HG03045 (cell line): ENCODE measurements around the gene LRMDA.

Source experiments
- ATAC-seq: cut with Tn5 transposase; IDR thresholded peaks from one replicate; pipeline ENCODE4 v1.9.1; 2021; ENCODE audit warnings: mild to moderate bottlenecking, moderate library complexity; ENCODE audit not compliant: unreplicated experiment

The LRMDA gene

GRCh38 chr10:75443362-75443761 lies 11.9 kb downstream of the LRMDA start:
- no peak for ATAC-seq

DNA sequence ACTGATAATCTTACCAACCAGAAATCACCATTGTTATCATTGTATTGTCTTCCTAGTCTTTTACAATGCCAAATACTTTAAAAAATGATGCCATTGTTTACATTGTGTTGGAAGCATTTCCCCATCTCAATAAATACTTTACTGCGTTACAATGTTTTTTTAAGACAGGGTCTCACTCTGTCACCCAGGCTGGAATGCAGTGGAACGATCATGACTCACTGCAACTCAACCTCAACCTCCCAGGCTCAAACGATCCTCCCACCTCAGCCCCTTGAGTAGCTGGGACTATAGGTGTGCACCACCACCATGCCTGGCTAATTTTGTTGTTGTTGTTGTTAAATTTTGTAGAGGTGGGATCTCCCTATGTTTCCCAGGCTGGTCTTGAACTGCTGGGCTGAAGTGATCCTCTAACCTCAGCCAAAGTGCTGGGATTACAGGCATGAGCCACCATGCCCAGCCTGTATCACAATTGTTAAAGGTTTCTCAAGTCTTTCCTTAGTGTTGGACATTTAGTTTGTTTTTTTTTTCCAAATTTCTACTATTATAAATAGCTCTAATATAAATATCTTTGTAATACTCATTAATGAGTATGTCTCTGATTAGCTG lies 13.5 kb downstream of the LRMDA start:
- ATAC-seq: no peak

GRCh38 chr10:75446508-75446907 lies 15.1 kb downstream of the LRMDA start:
- no peak for ATAC-seq

GRCh38 chr10:75448166-75448565 lies 16.7 kb downstream of the LRMDA start:
- ATAC-seq: no peak

GRCh38 chr10:75449382-75450074 lies 18.1 kb downstream of the LRMDA start:
- ATAC-seq: no peak

- ATAC-seq: no peak
Measured at GRCh38 chr10:75450075-75450445, 18.6 kb downstream of the LRMDA start.

DNA sequence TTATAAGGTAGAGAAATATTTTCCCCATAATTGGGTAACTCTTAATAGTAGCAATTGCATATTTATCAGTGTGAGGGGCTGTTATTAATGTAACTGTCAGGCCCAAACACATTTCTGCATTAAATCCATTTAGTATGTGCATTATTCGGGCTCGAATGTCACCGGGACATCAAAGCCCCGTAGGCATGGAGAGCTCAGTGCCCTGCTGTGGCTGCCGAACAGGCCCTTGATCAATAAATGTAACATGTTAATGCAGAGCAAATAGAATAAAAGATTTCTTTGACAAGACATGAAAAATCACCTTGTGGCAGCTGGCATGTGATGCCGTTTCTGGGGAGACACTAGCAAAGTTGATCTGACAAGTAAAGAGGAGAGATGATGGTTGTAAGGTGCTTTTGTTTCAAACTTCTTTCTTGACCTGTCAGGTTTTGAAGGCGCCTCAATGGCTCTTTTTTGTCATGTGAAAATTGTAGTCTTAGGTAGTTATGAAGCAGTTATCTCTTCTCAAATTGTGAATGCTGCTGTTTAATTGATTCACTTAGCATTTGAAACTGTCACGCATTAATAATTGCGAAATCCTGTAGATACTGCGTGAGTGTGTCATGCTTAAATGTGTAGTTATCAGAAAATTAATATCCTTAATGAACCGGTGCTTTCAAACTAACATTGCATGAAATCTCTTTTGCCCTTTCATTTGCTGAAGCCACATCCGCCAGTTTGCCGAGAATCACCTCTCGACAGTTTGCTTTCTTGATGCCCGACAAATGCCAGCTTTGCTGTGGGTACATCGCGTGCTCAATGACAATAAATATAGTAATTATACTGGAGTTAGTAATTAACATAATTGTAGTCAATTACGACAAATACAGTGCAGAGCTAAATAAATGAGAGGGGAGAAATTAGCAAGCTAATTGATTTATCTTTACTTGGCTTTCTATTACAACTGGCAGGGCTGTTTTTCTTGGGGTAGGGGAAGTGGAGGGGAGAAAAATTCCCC lies 19.5 kb downstream of the LRMDA start:
- ATAC-seq: no peak

- no peak for ATAC-seq
Measured at GRCh38 chr10:75451831-75452230, 20.4 kb downstream of the LRMDA start.

DNA sequence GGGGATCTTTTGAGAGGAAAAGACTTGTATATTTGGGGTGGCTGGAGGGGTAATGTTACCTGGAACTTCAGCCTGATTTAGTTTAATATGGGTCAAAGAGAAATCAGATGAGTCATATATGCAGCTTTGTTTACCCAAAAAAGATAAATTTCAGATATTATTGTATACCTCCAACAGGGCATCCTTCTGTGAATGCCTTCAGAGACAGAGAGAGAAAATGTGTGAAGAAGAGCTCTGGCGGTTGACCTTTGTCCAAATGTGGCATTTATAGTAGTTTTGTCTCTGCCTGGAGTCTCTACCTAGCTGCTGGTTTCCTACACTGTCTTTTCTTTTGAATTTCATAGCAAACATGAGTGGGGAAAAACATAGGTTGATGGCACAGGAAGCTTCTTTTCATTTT lies 21.6 kb downstream of the LRMDA start:
- no peak for ATAC-seq

DNA sequence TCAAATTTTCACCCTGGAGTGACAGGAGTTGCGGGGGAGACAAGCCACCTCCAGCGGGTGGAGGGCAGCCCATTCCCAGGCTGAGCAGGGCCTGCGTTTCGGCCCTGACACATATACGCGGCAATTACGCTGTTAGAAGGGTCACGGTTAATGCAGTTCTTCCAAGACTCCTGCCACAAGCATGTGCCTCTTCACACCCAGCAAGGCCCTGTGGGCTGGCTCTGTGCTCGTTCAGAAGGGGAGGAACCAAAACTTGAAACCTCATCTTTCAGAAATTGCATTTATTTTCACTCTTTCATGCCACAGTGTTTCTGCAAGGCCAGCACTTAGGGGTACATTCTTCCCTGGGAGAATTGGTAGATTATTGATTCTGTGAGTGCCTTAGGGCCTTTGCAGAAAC lies 24.7 kb downstream of the LRMDA start:
- ATAC-seq: no peak

DNA sequence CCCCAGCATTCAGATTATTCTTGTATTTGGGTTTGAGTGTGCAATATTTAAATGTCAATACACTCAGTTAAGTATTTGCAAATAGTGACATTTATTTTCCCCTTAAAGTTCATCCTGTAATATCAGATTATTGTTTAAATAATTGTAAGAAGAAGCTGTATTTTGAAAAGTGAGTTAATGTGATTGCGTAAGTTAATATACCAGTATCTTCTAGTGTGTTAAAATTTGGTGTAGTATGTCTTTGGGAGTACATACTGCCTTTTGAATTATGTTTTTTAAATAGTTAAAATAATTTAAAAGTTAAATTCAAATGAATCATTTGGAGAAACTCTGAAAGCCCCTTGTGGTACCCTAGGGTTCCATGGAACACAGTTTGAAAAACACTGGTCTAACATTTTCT lies 28.6 kb downstream of the LRMDA start:
- no peak for ATAC-seq

DNA sequence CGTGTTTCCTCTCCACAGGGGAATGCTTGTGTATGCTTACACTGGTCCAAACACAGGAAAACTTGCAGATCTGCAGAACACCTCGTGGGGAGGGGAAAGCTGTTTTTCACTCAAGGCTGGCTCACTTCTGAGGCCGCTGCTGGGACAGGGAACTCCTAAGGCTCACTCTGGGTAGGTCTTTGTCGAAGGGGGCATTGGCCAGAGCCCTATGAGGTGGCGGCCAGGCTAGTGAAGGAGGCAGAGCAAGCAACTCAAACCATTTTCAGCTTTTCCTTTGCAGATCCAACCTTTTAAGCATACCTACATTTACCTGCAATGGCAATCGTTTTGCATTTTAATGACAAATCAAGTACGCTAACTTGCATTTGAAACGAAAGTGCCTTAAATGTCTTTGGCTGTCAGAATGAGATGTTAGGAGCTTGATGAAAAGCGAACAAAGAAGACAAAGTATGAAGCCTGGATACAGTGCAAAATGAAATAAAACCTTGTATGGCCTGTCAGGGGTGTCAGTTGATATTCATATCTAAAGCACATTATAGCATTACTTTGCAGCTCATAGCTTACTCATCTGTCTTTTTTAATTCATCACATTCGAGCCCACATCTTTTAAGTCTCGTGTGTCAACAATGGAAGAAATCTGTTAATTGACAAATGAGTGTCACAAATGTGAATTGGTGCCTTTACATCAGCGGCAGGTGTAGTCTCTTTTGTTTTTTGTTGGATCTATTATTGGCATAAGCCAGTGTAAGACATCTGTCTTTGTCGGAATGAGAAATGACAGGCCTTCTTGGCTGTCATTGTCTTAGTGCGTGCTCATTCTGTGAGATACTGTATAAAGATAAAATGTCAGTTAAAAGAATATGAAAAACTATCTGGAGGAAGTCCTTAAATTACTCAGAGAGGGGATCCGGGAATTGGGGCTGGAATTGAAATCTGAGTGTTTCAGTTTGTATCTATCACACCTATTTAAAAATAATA lies 30.5 kb downstream of the LRMDA start:
- no peak for ATAC-seq

DNA sequence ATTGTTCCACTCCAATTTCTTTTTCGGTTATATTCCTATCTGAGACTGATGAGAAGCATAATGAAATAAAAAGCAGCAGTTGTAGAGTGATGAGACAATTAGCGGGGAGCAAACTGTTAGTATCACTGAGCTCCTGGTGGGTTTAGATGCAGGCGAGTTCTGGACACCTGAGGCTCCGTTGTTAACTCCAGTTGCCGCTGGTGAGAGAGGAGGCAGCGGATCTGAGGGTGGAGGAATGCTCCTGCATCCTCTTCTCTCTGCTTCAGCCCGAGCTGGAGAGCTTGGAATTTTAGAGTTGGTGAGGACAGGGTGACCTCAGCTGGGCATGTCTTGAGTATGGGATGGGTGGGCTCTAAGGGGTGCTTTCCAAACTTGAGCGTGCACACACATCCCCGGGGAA lies 31.4 kb downstream of the LRMDA start:
- ATAC-seq: no peak

DNA sequence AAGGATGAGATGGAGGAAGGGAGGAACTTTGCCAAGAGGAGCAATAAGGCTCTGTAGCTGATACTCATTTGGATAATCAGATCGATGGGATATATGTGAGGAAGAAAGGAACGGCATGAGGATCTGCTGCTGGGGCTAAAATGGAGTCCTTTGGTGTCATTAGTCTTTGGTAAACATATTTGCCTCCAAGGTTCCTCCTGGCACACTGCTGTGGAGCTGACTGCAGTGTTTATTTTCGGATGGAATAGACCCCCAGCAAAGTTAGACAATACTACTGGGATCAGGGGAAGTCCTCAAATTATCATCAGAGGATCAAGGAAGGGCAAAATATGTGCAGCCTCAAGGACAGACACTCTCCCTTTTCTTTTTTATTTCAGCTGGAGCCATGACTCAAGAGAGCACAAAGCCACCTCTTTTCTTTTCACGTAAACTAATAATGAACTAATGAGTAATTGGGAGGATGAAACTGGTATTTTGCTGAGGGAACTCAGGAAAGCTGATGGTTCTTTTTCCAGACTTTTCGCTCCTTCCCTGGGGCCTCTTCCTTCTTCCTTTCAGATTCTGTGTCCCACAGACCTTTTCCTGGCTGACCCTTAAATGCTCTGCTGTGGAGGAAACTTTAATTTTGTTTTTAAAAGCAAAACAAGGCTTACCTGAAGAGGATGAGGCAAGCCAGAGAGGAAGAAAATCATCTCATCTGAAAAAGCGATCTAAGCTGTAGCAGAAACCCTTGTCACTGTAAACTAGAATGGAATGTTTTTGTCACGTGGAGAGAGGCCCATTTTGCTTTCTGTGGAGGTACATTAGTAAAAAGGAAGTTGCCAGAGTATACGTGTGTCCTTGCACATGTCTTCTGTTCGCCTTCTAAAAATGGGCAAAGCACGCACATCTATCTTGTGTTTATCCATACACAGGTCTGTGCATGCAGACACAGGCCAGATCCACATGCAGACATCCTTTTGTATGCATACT lies 33.3 kb downstream of the LRMDA start:
- ATAC-seq: no peak

- no peak for ATAC-seq
Measured at GRCh38 chr10:75465450-75465827, 34.0 kb downstream of the LRMDA start.

GRCh38 chr10:75466001-75466400 lies 34.6 kb downstream of the LRMDA start:
- no peak for ATAC-seq

DNA sequence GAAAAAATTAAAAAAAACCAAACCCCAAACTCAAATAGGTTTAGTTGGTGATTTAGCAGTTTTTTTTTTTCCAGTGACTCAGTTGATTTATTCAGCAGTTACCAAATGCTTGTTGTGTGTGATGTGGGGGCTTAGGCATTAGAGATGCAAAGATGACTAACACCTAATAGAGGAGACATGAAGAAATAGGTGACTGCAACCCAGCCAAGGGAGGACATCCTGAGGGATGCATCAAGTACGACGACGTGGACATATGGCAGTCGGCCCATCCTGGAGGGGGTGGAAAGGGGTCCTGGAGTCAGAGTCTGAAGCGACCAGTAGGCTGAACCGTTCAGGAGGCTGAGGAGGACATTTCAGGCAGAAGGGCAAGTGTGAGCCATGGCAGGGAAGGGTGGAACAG lies 35.5 kb downstream of the LRMDA start:
- no peak for ATAC-seq

DNA sequence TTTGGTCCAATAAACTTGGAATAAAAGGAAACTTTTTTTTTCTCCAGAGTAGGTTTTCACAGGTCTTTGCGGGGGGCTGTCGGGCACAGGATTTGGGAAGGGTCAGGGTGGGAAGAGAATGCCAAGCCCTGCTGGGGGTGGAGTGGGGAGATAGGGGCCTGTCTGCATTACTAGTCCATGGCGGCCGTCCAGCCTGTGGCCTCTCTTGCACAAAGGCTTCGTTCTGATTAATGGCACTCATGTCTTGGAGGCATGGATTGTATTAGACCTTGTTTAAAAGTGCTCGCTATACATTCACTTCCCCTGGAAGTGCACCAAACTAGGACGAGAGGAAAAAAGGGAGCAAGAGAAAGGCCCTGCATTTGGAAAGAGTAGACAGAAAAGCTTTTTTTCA lies 37.2 kb downstream of the LRMDA start:
- no peak for ATAC-seq

DNA sequence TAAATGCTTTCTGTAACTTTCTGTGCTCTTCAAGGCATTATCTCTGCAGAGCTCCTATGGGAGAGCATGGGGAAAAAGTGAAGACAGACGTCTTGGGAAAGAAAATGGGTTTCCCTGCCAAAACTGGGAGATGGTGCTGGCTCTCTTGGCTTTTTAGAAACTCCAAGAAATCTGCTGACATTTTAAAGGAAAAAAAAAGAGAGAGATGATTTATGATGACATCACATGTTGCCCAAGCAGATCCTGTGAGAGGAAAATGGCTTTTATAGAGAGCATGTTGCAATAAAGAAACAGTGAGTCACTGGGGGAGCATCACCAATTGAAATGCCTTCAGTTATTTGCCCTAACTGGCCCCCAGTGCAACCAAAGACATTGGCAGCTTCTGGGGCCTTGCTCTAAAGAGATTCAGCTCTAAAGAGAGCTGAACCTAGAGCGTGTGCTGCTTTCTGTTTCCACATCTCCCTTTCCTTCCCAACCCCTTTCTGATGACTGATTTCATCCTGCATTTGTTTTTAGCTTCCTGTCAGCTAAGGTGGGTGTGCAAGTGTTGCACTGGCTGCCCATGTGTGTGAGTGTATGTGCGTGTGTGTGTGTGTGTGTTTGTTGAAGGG lies 37.7 kb downstream of the LRMDA start:
- no peak for ATAC-seq
